ENCODE results near the gene RUNX2. TPM values are rescaled to one million over a fixed set of nuclear protein-coding genes. Genes with fewer than 3 reads are reported as not detected.

RUNX2 gene
- total RNA-seq, 2 experiments from 2014 or later: 0.27 to 0.44 TPM

GRCh38 chr6:45665859-45666258 lies 337.7 kb downstream of the RUNX2 start:
- no peak overlapping the region for H3K4me3 ChIP-seq (ENCODE audit: low read depth, low read length, poor library complexity, severe bottlenecking)
- no peak for TF ChIP-seq CTCF (conservative IDR thresholded peaks at IDR 0.05; ENCODE audit: low read length)
- TF ChIP-seq EZH2phosphoT487 (IDR thresholded peaks at IDR 0.05; ENCODE audit: borderline replicate concordance, low read depth, low read length): no peak
- no peaks in the 10 kb centered on the region for H3K79me2 ChIP-seq (ENCODE audit: insufficient read depth, low read depth, low read length)
- no TSS peak for BruUV-seq (replicated peaks)
- no peaks in the 10 kb centered on the region for H4K20me1 ChIP-seq (ENCODE audit: insufficient read depth, low read length)
- peaks cover 53% of the 10 kb centered on the region for H3K4me1 ChIP-seq (ENCODE audit: insufficient read depth, low read length, poor library complexity, severe bottlenecking)
- no peaks in the 10 kb centered on the region for H3K36me3 ChIP-seq (ENCODE audit: insufficient read depth, low read length)
- H3K9me3 ChIP-seq (ENCODE audit: low read length): no peaks in the 10 kb centered on the region
- ChIA-PET CTCF (ENCODE audit: unreplicated experiment) (no interaction called here), POLR2A (interaction anchor here (2.3 kb wide), 1 partner anchor 10 kb away, joined by 10 read pairs; no protein-coding TSS in a partner anchor)
- H2AFZ ChIP-seq (ENCODE audit: low read length): no peak overlapping the region
- H3K27ac ChIP-seq (ENCODE audit: low read depth, low read length, poor library complexity, severe bottlenecking): no peak overlapping the region
- intact Hi-C loops (cut with micrococcal nuclease; ENCODE audit: unreplicated experiment): no loop called here
- no peak for DNase-seq (ENCODE audit: low spot score)
- H3K4me2 ChIP-seq (ENCODE audit: low read length): peak overlapping the region; percentile 43
- H3K9me2 ChIP-seq (ENCODE audit: insufficient read depth, low read length): no peaks in the 10 kb centered on the region

GRCh38 chr6:45666846-45667245 lies 338.7 kb downstream of the RUNX2 start:
- Histone ChIP-seq H3K4me3 (ENCODE audit: low read depth, low read length, poor library complexity, severe bottlenecking) (no peak overlapping the region), H3K27ac (ENCODE audit: low read depth, low read length, poor library complexity, severe bottlenecking) (no peak overlapping the region), H3K79me2 (ENCODE audit: insufficient read depth, low read depth, low read length) (no peaks in the 10 kb centered on the region), H3K4me2 (ENCODE audit: low read length) (no peak overlapping the region), H3K9me2 (ENCODE audit: insufficient read depth, low read length) (no peaks in the 10 kb centered on the region), H3K36me3 (ENCODE audit: insufficient read depth, low read length) (no peaks in the 10 kb centered on the region), H3K9me3 (ENCODE audit: low read length) (no peaks in the 10 kb centered on the region), H4K20me1 (ENCODE audit: insufficient read depth, low read length) (no peaks in the 10 kb centered on the region), H3K4me1 (ENCODE audit: insufficient read depth, low read length, poor library complexity, severe bottlenecking) (peaks cover 44% of the 10 kb centered on the region), H2AFZ (ENCODE audit: low read length) (no peak overlapping the region)
- ChIA-PET CTCF (ENCODE audit: unreplicated experiment) (no interaction called here), POLR2A (interaction anchor here (2.3 kb wide), 1 partner anchor 9 kb away, joined by 10 read pairs; no protein-coding TSS in a partner anchor)
- intact Hi-C loops (cut with micrococcal nuclease; ENCODE audit: unreplicated experiment): no loop called here
- BruUV-seq (replicated peaks): no TSS peak
- no peak for TF ChIP-seq CTCF (conservative IDR thresholded peaks at IDR 0.05; ENCODE audit: low read length)
- no peak for DNase-seq (ENCODE audit: low spot score)

- intact Hi-C loops (cut with micrococcal nuclease; ENCODE audit: unreplicated experiment): no loop called here
- H3K36me3 ChIP-seq (ENCODE audit: insufficient read depth, low read length): no peaks in the 10 kb centered on the region
- ChIA-PET CTCF (ENCODE audit: unreplicated experiment) (no interaction called here), POLR2A (interaction anchor here (2.3 kb wide), 1 partner anchor 9 kb away, joined by 10 read pairs; no protein-coding TSS in a partner anchor)
- BruUV-seq (replicated peaks): no TSS peak
- no peak overlapping the region for H2AFZ ChIP-seq (ENCODE audit: low read length)
- no peak overlapping the region for H3K4me3 ChIP-seq (ENCODE audit: low read depth, low read length, poor library complexity, severe bottlenecking)
- no peaks in the 10 kb centered on the region for H4K20me1 ChIP-seq (ENCODE audit: insufficient read depth, low read length)
- no peak overlapping the region for H3K27ac ChIP-seq (ENCODE audit: low read depth, low read length, poor library complexity, severe bottlenecking)
- no peak overlapping the region for H3K4me2 ChIP-seq (ENCODE audit: low read length)
- no peaks in the 10 kb centered on the region for H3K9me3 ChIP-seq (ENCODE audit: low read length)
- TF ChIP-seq EZH2phosphoT487 (IDR thresholded peaks at IDR 0.05; ENCODE audit: borderline replicate concordance, low read depth, low read length): no peak
- no peak for TF ChIP-seq CTCF (conservative IDR thresholded peaks at IDR 0.05; ENCODE audit: low read length)
- no peaks in the 10 kb centered on the region for H3K9me2 ChIP-seq (ENCODE audit: insufficient read depth, low read length)
- no peak for DNase-seq (ENCODE audit: low spot score)
- H3K79me2 ChIP-seq (ENCODE audit: insufficient read depth, low read depth, low read length): no peaks in the 10 kb centered on the region
- H3K4me1 ChIP-seq (ENCODE audit: insufficient read depth, low read length, poor library complexity, severe bottlenecking): peaks cover 39% of the 10 kb centered on the region
Observed at GRCh38 chr6:45667300-45667699, 339.2 kb downstream of the RUNX2 start.

All from OCI-LY7 (cell line).